OCI-LY7 (cell line): ENCODE data around the gene MINDY4B. TPM values are rescaled to one million over a fixed set of nuclear protein-coding genes. Genes with fewer than 3 reads are reported as not detected.
A peak's percentile ranks its signal among the peaks of the same experiment; 100 is the strongest.

ENCODE experiments used
- Bru-seq: library from RNA; stranded (reverse); fragments of 400-500 nt; gene quantifications from one replicate; lab custom pipeline; 2021; lab: Mats Ljungman, UMichigan
- BruChase-seq, 2 experiments: library from RNA; stranded (reverse); fragments of 400-500 nt; gene quantifications; one replicate each; lab custom pipeline; 2021; lab: Mats Ljungman, UMichigan
- BruUV-seq: library from RNA; stranded (reverse); fragments of 400-500 nt; replicated peaks from 2 replicates; lab custom pipeline; 2021; lab: Mats Ljungman, UMichigan
- CTCF ChIA-PET: fragments of 300-600 bp; sonication (Branson Sonifier 250); formaldehyde crosslinking; loops from one replicate; lab custom pipeline; 2022; ENCODE audit warnings: antibody characterized with exemption; ENCODE audit not compliant: unreplicated experiment; lab: Charles Lee
- POLR2A ChIA-PET: fragments of 300-600 bp; sonication (Branson Sonifier 250); formaldehyde crosslinking; loops from one replicate; lab custom pipeline; 2022; ENCODE audit warnings: antibody characterized with exemption; lab: Charles Lee
- DNase-seq: peaks from one replicate; pipeline ENCODE4 v3.0.0-alpha.2; 2015; ENCODE audit warnings: low spot score
- H2AFZ ChIP-seq: fragments of 200-600 bp; sonication (generic), shearing (Covaris generic); 2 replicates; pipeline ENCODE4 v1.6.1; 2014; ENCODE audit warnings: mild to moderate bottlenecking, antibody characterized with exemption, low read length, moderate library complexity
- H3K27ac ChIP-seq: fragments of 200-600 bp; sonication (generic); 2 replicates; pipeline ENCODE4 v1.5.1; 2014; ENCODE audit warnings: mixed run types, low read depth, mild to moderate bottlenecking, moderate library complexity, low read length, inconsistent platforms; ENCODE audit not compliant: poor library complexity, severe bottlenecking
- H3K36me3 ChIP-seq: fragments of 200-600 bp; sonication (generic); 2 replicates; pipeline ENCODE4 v1.6.1; 2014; ENCODE audit warnings: mild to moderate bottlenecking, antibody characterized with exemption, low read length, moderate library complexity, mixed read lengths; ENCODE audit not compliant: insufficient read depth
- H3K4me1 ChIP-seq: fragments of 200-600 bp; sonication (generic); 2 replicates; pipeline ENCODE4 v1.5.1; 2014; ENCODE audit warnings: mild to moderate bottlenecking, low read length; ENCODE audit not compliant: insufficient read depth, poor library complexity, severe bottlenecking
- H3K4me2 ChIP-seq: fragments of 200-600 bp; sonication (generic); 2 replicates; pipeline ENCODE4 v1.6.1; 2014; ENCODE audit warnings: mild to moderate bottlenecking, low read length
- H3K4me3 ChIP-seq: fragments of 200-600 bp; sonication (generic); 2 replicates; pipeline ENCODE4 v1.5.1; 2014; ENCODE audit warnings: mild to moderate bottlenecking, low read depth, low read length; ENCODE audit not compliant: poor library complexity, severe bottlenecking
- H3K79me2 ChIP-seq: fragments of 200-600 bp; sonication (generic); 2 replicates; pipeline ENCODE4 v1.6.1; 2016; ENCODE audit warnings: low read depth, mild to moderate bottlenecking, low read length, moderate library complexity, mixed read lengths; ENCODE audit not compliant: insufficient read depth
- H3K9me2 ChIP-seq: fragments of 200-600 bp; sonication (generic); 2 replicates; pipeline ENCODE4 v1.6.1; 2016; ENCODE audit warnings: mild to moderate bottlenecking, low read length, mixed read lengths; ENCODE audit not compliant: insufficient read depth
- H3K9me3 ChIP-seq: fragments of 200-600 bp; sonication (generic); 2 replicates; pipeline ENCODE4 v1.6.1; 2014; ENCODE audit warnings: mild to moderate bottlenecking, mixed run types, low read length, mixed read lengths
- H4K20me1 ChIP-seq: fragments of 200-600 bp; sonication (generic); 2 replicates; pipeline ENCODE4 v1.6.1; 2014; ENCODE audit warnings: mild to moderate bottlenecking, antibody characterized with exemption, low read length, moderate library complexity, mixed read lengths; ENCODE audit not compliant: insufficient read depth
- EZH2phosphoT487 ChIP-seq: fragments of 200-600 bp; sonication (generic); IDR thresholded peaks from 2 replicates; pipeline ENCODE4 v1.6.1; 2018; ENCODE audit warnings: low read depth, borderline replicate concordance, mild to moderate bottlenecking, mixed run types, antibody characterized with exemption, low read length, moderate library complexity, mixed read lengths
- intact Hi-C: fragments of 100-400 bp; cut with micrococcal nuclease; formaldehyde crosslinking; loops from one replicate; pipeline ENCODE4 v1.10.0; 2022; ENCODE audit not compliant: unreplicated experiment
- long read RNA-seq: library from polyadenylated mRNA; stranded (forward); transcript quantifications from one replicate; pipeline ENCODE4 v2.0.0, GENCODE V29; 2022
- total RNA-seq, 2 experiments: library from RNA; depleted of rRNA in 1 of 2; stranded (reverse); fragments of >200 nt in 1 of 2; shearing (Covaris generic) in 1 of 2; gene quantifications; 2 replicates each; pipeline ENCODE4 v1.2.3, GENCODE V29; 2014 to 2022
- TF ChIP-seq, protein P1 (sequence below): fragments of 200-600 bp; sonication (generic); conservative IDR thresholded peaks from 2 replicates; pipeline ENCODE4 v1.5.1; 2014; ENCODE audit warnings: mild to moderate bottlenecking, antibody characterized with exemption, low read length, moderate library complexity, mixed read lengths

Gene MINDY4B
- total RNA-seq (2014; rRNA removed; shearing (Covaris generic)) (not detected in 2 replicates), total RNA-seq (2022) (not detected in 2 replicates), Bru-seq, nascent RNA (percentile 9 among the genes with signal in this experiment), BruChase-seq, experiment 1, labeled RNA remaining after a 6-hour chase (not detected), BruChase-seq, experiment 2, labeled RNA remaining after a 2-hour chase (not detected)
- long read RNA-seq, result 0 reads

DNA sequence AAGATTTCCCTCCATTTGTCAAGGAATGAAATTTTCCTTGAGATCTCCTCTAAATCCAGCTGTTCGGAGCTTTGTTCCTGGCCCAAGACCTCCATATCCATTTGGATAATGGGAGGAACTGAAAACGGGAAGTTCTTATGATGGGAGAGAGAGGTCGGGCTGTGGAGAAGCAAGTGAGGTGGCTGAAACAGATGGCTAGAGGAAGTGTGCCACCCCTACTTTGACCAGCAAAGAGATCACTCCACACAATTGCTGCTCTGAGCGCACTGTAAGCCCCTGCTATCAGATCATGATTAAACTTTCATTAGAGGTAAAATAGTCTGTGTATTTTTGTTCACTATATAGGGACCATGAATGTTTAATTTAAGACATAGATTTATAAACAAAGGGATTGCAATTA is at the start of gene MINDY4B:
MINDY4B (minus strand) TSS at position 101 of the 400 bp plus-strand sequence; CDS start at position 101, 0 bp downstream.
- POLR2A ChIA-PET, result no interaction called here
- Histone ChIP-seq H4K20me1 (no peaks in the 10 kb centered on the region), H3K4me1 (no peaks in the 10 kb centered on the region), H2AFZ (no peak within 1 kb of the TSS), H3K79me2 (no peaks in the 10 kb centered on the region), H3K4me3 (no peak within 1 kb of the TSS), H3K9me3 (no peaks in the 10 kb centered on the region), H3K4me2 (no peak within 1 kb of the TSS), H3K9me2 (no peaks in the 10 kb centered on the region), H3K36me3 (no peaks in the 10 kb centered on the region), H3K27ac (no peak within 1 kb of the TSS)
- BruUV-seq, result no TSS peak
- CTCF ChIA-PET, result no interaction called here
- no peak for DNase-seq
- TF ChIP-seq EZH2phosphoT487, result no peak
- TF ChIP-seq, protein P1, sequence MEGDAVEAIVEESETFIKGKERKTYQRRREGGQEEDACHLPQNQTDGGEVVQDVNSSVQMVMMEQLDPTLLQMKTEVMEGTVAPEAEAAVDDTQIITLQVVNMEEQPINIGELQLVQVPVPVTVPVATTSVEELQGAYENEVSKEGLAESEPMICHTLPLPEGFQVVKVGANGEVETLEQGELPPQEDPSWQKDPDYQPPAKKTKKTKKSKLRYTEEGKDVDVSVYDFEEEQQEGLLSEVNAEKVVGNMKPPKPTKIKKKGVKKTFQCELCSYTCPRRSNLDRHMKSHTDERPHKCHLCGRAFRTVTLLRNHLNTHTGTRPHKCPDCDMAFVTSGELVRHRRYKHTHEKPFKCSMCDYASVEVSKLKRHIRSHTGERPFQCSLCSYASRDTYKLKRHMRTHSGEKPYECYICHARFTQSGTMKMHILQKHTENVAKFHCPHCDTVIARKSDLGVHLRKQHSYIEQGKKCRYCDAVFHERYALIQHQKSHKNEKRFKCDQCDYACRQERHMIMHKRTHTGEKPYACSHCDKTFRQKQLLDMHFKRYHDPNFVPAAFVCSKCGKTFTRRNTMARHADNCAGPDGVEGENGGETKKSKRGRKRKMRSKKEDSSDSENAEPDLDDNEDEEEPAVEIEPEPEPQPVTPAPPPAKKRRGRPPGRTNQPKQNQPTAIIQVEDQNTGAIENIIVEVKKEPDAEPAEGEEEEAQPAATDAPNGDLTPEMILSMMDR, result no peak
- intact Hi-C loops, result no loop called here

- no peak overlapping the region for H3K4me3 ChIP-seq
- H3K27ac ChIP-seq, result no peak overlapping the region
- TF ChIP-seq, protein P1, result no peak
- TF ChIP-seq EZH2phosphoT487, result no peak
- H3K9me2 ChIP-seq, result no peaks in the 10 kb centered on the region
- POLR2A ChIA-PET, result interaction anchor here (0.5 kb wide), 1 partner anchor 435 kb away, joined by 3 read pairs; no protein-coding TSS in a partner anchor
- no peaks in the 10 kb centered on the region for H4K20me1 ChIP-seq
- intact Hi-C loops, result no loop called here
- H3K36me3 ChIP-seq, result no peaks in the 10 kb centered on the region
- H2AFZ ChIP-seq, result no peak overlapping the region
- no peaks in the 10 kb centered on the region for H3K4me1 ChIP-seq
- CTCF ChIA-PET, result no interaction called here
- no peaks in the 10 kb centered on the region for H3K9me3 ChIP-seq
- no peak overlapping the region for H3K4me2 ChIP-seq
- BruUV-seq, result no TSS peak
- no peak for DNase-seq
- H3K79me2 ChIP-seq, result no peaks in the 10 kb centered on the region
Measured at GRCh38 chr3:150951923-150952322, 46.7 kb upstream of the MINDY4B start.
